Hippocampal formation (tissue), 2 donors: ENCODE results near the gene BMAL2.
A peak's percentile ranks its signal among the peaks of the same experiment; 100 is the strongest.

ENCODE experiments used
- DNase-seq, 2 donors: peaks; one replicate each; lab custom pipeline; 2025; lab: John Stamatoyannopoulos, UW

BMAL2 gene, protein sequence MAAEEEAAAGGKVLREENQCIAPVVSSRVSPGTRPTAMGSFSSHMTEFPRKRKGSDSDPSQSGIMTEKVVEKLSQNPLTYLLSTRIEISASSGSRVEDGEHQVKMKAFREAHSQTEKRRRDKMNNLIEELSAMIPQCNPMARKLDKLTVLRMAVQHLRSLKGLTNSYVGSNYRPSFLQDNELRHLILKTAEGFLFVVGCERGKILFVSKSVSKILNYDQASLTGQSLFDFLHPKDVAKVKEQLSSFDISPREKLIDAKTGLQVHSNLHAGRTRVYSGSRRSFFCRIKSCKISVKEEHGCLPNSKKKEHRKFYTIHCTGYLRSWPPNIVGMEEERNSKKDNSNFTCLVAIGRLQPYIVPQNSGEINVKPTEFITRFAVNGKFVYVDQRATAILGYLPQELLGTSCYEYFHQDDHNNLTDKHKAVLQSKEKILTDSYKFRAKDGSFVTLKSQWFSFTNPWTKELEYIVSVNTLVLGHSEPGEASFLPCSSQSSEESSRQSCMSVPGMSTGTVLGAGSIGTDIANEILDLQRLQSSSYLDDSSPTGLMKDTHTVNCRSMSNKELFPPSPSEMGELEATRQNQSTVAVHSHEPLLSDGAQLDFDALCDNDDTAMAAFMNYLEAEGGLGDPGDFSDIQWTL

GRCh38 chr12:27332714-27333402 is at the start of gene BMAL2:
Gene BMAL2, plus strand, starts transcription at chr12:27332836. Its CDS starts 237 bp downstream, at chr12:27333073.
- DNase-seq, result no peak

DNA sequence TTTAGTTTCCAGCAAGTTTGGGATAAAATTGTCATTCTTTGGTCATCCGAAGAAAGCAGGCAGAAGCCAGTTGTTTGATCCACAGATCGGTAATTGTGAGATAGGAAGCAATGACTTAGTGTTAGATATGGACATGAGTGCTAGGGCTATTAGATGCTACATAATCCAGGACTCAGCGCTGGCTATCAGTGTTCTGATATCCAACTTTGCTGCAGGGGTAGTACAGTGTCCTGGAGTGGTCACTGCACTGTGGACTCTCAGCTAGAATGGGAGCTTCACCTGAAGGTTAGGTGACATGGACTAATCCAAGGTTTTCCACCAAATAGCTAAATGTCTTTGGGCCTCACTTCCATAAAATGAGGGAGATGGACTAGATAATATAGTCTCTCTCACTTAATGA is 48.6 kb upstream of the BMAL2 start:
- DNase-seq, result no peak

DNA sequence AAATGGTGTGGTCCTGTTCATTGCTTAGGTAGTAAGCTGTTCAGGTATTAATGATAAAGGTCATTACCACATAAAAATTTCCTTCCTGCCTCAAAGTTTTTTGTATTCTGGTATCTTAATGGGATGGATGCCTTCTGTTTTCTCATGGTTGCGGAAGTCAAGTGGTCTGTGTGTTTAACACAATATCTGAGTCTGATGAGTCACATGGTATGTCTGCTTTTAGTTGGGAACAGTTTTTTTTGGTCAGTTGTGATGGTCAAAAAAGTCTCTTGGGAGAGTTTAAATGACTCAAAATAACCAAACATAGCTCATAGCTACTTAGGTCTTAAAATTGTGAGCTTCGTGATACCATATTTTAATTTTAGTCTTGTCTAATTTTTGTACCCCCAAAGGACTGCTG is 47.9 kb upstream of the BMAL2 start:
- DNase-seq, result no peak

DNA sequence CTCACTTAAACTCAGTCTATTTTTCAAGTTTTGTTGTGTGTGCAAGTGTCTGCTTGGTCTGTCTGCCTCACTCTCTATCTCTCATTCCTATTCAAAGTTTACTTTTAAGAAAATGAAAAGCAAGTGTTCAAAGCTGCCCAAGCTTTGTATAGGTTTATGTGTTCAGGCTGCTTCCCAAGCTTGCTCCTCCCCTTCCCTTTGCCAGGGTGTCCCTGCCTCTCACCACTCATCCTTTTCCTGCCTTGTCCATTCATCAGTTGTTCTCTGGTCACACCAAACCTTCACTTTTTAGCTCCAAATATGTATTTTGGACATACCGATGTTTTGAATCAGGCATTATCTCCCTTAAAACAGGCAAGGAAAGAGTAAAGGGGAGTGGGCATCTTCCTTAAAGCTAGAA is 47.2 kb upstream of the BMAL2 start:
- DNase-seq, result no peak

- DNase-seq, result no peak
Observed at GRCh38 chr12:27289414-27289813, 43.2 kb upstream of the BMAL2 start.

DNA sequence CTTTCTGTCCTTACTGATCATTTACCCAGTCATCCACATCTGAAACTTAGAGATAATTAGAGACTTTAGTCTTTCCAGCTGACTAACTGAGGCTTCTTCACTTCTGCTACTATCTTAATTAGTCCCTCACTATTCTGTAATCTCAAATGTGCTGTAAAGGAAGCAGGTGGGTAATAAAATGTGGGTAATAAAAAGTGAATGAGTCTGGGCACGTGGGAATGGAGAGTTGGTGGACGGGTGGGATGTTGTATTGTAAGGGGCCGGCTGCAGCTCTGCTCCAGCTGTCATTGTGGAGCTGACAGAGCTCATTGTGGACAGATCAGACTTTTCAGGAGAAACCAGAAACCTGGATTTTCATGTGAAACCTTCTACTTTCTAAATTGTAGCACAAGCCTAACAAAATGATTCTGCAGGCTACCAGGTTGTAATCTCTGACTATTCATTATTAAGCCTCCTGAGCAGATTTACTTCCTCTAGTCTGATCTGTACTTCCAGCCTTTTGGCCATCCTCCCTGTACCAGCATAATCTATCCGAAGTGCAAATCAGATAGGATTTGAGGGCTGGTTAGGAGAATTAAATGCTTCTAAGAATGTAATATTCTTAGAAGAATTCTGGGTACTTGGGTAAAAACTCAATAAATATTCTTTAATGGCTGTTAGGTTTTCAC is 42.0 kb upstream of the BMAL2 start:
- DNase-seq, result no peak

- DNase-seq, result no peak
Observed at GRCh38 chr12:27291862-27292261, 40.8 kb upstream of the BMAL2 start.

- no peak for DNase-seq
Observed at GRCh38 chr12:27292718-27293117, 39.9 kb upstream of the BMAL2 start.

DNA sequence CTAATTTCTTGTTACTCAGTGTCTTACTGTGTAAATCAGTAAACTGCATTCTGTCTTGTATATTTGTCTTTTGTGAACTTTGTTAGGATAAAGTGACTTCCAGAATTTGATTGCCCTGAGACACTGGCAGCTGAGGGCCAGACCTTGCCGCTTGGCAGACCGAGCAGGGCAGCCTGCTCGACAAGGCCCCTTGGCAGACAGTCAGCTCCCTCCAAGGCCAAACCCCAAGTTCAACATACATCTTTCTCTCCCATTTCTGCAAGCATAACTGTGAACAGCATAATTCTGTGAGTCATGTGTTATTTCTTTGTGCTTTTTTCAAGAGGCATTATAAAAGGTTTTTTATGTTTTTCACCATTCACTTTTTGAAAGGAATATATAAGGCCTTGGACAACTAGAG is 39.2 kb upstream of the BMAL2 start:
- DNase-seq, result no peak

- no peak for DNase-seq
Observed at GRCh38 chr12:27296674-27297073, 36.0 kb upstream of the BMAL2 start.

- DNase-seq, result no peak
Observed at GRCh38 chr12:27297566-27297965, 35.1 kb upstream of the BMAL2 start.

- no peak for DNase-seq
Observed at GRCh38 chr12:27299102-27299501, 33.5 kb upstream of the BMAL2 start.

GRCh38 chr12:27300226-27300625 is 32.4 kb upstream of the BMAL2 start:
- no peak for DNase-seq

DNA sequence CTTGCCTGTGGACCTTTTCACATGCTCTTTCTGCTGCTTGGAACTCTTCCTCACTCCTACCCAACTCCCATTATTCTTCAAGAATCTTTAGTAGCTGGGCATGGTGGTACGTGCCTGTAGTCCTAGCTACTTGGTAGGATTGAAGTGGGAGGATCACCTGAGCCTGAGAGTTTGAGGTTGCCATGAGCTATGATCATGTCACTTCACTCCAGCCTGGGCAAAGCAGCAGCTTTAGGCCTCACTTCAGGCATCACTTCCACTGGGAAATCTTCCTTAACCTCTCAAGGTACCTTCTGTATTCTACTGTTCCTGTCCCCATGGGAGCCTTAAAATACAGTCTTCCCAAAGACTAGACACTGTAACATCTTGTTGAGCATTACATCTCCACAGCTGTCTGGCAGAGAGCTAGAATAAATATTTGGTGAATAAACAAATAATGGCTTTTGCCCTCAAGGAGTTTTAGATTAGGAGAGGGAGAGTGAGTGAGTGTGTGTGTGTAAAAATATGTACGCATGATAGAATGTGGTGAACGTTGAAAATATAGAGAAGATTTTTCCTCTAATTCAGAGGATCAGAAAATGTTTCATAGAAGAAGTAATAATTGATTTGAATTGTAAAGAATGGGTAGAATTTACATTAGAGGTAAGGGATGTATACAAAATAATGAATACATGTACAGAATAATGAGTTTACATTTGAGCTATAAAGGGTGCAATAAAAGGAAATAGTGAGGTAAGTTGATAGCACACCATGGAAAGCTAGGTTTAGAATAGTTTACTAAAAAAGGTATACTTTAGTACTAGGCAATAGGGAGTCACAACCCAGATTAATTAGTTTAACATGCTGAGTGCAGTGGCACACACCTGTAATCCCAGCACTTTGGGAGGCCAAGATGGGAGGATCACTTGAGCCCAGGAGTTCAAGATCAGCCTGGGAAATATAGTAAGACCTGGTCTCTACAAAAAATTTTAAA is 29.2 kb upstream of the BMAL2 start:
- no peak for DNase-seq

- DNase-seq, result no peak
Observed at GRCh38 chr12:27304856-27305255, 27.8 kb upstream of the BMAL2 start.

DNA sequence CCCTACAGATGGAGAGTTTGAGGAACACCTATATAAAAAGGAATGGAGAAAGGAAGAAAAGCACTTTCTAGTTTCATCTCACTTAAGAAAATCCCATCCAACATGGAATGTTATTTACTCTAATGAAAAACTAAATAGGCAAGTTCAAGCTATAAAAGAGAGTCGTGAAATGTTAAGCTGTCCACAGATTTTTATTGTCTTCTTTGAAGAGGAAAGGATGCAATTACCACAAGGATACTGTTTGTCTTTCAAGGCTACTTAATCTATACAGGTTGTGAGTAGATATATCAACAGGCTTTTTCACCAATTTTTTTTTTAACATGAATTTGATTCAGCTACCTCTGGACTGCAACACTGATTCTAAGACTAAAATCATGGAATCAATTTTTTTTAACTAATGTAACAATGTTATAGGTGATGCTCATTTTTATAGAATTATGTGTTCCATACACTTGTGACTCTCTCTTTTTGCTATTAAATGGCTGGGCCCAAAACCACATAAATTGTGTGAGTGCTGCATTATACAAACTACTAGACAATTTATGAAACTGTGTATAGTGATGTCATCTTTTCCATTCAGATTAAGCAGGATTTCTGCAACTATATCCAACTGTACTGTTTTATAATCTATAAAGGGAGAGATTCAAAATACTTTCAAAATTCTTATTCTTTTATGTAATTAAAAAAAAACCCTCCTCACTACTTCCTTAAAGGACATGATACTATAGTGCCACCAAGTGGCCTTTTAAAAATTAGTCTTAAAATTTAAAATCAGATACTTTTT is 26.8 kb upstream of the BMAL2 start:
- DNase-seq, result peak in 1 of 2 donors; percentile 61

DNA sequence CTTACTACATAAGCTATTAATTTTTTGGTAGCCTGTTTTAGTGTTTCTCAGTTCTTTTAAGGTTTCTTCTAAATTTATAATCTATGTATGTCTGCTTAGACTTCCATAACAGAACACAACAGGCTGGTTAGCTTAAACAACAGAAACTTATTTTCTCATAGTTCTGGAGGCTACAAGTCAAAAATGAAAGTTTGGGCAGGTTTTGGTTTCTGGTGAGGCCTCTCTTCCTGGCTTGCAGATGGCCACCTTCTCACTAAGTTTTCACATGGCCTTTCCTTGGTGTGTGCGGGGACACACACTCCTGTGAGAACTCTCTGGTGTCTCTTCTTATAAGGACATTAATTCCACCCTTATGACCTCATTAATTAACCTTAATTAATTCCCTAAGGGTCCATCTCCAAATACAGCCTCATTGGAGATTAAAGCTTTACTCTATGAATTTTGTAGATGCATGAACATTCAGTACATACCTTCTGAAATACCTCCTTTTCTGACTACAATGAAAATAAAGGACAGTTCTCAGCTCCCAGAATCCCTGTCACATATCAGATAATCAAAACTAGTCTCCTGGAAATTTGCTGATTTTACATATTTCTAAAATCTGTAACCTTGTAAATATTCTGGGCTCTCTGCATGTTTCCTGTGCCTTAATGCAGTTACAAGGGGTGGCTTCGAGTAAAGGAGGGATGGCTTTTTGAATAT is 23.2 kb upstream of the BMAL2 start:
- DNase-seq, result no peak

GRCh38 chr12:27309995-27310315 is 22.7 kb upstream of the BMAL2 start:
- DNase-seq, result no peak

DNA sequence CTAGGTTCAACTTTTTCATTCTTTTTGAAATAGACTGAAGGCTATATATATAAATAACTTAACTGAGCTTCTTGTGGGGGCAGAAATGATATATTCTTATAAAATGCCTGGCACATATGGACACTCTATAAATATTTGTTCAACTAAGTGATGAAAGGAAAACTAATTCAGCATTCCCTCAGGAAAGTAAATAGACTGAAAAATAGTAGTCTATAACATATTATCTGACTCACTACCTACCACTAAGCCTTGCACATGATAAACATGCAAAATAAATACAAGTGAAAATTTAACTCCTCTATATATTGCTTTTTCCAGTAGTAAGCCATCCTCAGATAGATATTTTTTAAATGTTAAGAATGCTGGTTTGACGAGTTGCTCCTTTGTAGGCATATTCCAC is 15.7 kb upstream of the BMAL2 start:
- no peak for DNase-seq

DNA sequence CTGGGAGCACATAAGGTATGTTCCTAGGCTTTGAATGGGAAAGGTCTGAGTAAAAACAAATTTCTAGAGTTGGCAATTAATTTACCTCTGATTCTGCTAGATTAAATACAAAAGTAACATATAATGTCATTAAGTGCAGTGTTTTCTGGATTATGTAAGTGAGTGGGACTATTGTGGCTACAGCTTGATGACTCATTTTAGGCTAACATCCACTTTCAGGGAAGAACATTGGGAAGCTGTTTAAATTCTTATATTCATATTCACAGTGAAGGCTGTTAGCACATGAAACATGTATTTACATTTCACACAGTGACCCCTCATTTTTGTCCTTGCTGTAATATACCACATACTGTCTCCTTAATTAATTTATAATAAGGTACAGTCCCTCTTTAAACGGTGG is 13.2 kb upstream of the BMAL2 start:
- DNase-seq, result no peak
